ENCODE data around the gene HMGA1. TPM values are rescaled to one million over a fixed set of nuclear protein-coding genes. Genes with fewer than 3 reads are reported as not detected.

The HMGA1 gene
- total RNA-seq, 4 donors from 2014 or later, result 23.2 to 112 (median 63.2) TPM

DNA sequence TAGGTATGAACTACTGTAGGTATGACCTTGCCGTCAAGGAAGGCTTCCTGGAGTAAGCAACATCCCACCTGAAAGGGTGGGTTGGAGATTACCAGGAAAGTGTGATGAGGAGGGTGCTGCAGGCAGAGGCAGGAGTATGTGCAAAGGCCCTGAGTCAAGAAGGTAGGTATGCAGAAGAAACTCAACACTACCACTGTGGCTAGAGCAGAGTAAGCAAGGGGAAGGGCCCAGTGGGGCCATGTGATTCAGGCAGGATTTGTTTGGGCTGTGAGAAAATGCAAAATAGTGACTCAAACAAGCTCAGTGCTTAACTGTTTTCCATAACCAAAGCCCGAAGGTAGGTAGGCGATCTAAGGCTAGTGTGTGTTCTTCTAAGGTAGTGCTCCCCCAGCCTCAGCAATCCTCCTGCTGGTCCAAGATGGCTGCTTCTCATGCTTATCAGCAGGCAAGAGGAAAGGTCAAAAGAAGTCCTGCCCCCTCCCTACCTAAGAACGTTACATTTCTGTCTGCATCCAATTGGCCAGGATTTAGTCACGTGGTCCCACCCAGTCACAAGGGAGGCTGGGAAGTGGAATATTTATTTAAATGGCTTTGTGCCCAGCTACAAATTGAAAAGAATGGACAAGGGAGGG, 36.2 kb upstream of the HMGA1 start:
- in situ Hi-C loops (cut with MboI; ENCODE audit: low pct_ligation_motif_present in 1 of 4, low pct_unique_long_range_greater_than_20kb in 1 of 4, low sequenced_read_pairs in 3 of 4), result loop anchor here in 1 of 4 donors (25.0 kb wide), 1 partner anchor 212 kb away; no protein-coding TSS in a partner anchor
- DNase-seq, result no peak
- no peaks in the 10 kb centered on the region for H3K36me3 ChIP-seq
- peaks cover 0 to 9% (median 4%) of the 10 kb centered on the region in 4 donors for H3K4me1 ChIP-seq
- H3K4me3 ChIP-seq, result no peak overlapping the region
- WGBS, 2 donors (ENCODE audit: low coverage in 1 of 2), result 64 to 100% methylated on average over 1 to 5 of the region's 5 CpGs
- H3K9me3 ChIP-seq, result no peaks in the 10 kb centered on the region
- TF ChIP-seq EP300 (IDR thresholded peaks at IDR 0.05; ENCODE audit: low read depth), result no peak
- TF ChIP-seq, protein P1, sequence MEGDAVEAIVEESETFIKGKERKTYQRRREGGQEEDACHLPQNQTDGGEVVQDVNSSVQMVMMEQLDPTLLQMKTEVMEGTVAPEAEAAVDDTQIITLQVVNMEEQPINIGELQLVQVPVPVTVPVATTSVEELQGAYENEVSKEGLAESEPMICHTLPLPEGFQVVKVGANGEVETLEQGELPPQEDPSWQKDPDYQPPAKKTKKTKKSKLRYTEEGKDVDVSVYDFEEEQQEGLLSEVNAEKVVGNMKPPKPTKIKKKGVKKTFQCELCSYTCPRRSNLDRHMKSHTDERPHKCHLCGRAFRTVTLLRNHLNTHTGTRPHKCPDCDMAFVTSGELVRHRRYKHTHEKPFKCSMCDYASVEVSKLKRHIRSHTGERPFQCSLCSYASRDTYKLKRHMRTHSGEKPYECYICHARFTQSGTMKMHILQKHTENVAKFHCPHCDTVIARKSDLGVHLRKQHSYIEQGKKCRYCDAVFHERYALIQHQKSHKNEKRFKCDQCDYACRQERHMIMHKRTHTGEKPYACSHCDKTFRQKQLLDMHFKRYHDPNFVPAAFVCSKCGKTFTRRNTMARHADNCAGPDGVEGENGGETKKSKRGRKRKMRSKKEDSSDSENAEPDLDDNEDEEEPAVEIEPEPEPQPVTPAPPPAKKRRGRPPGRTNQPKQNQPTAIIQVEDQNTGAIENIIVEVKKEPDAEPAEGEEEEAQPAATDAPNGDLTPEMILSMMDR (IDR thresholded peaks at IDR 0.05), result no peak
- no peak for TF ChIP-seq POLR2AphosphoS5 (IDR thresholded peaks at IDR 0.05)
- TF ChIP-seq POLR2A (IDR thresholded peaks at IDR 0.05), result no peak
- H3K27ac ChIP-seq, result no peak overlapping the region
- intact Hi-C loops (cut with DNase I; ENCODE audit: low total_unique reads), result loop anchor here (5.0 kb wide), 1 partner anchor 407 kb away; no protein-coding TSS in a partner anchor
- H3K27me3 ChIP-seq, result no peaks in the 10 kb centered on the region

DNA sequence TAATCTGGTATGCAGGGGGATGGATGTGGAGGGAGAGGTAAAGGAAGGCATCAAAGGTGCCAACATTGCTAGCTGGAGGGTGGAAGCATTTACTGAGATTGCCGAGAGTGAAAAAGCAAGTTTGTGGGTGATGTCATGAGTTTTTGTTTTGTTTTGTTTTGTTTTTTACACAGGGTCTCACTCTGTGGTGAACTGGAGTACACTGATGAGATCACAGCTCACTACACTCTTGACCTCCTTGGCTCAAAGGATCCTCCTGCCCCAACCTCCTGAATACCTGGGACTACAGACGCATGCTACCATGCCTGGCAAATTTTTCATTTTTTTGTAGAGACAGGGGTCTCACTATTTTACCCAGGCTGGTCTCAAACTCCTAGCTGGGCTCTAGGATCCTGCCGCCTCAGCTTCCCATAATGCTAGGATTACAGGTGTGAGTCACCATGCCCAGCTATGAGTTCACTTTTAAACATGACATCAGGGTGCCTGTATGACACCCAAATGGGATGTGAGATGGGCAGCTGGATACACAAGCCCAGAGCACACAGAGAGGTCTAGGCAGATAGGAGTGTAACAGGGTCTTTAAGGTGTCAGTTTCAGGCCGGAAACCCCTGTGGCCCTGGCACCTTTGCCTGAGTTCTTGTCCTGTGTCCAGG, 35.1 kb upstream of the HMGA1 start:
- in situ Hi-C loops (cut with MboI; ENCODE audit: low pct_ligation_motif_present in 1 of 4, low pct_unique_long_range_greater_than_20kb in 1 of 4, low sequenced_read_pairs in 3 of 4) (loop anchor here in 1 of 4 donors (25.0 kb wide), 1 partner anchor 211 kb away; no protein-coding TSS in a partner anchor), intact Hi-C loops (cut with DNase I; ENCODE audit: low total_unique reads) (loop anchor here (5.0 kb wide), 1 partner anchor 406 kb away; no protein-coding TSS in a partner anchor)
- H3K27me3 ChIP-seq, result no peaks in the 10 kb centered on the region
- H3K4me3 ChIP-seq, result no peak overlapping the region
- H3K9me3 ChIP-seq, result no peaks in the 10 kb centered on the region
- no peak for DNase-seq
- peaks cover 0 to 3% (median 1%) of the 10 kb centered on the region in 4 donors for H3K4me1 ChIP-seq
- H3K27ac ChIP-seq, result no peak overlapping the region
- 89 to 92% methylated on average over 3 to 4 of the region's 4 CpGs for WGBS, 2 donors (ENCODE audit: low coverage in 1 of 2)
- H3K36me3 ChIP-seq, result no peaks in the 10 kb centered on the region
- TF ChIP-seq EP300 (IDR thresholded peaks at IDR 0.05; ENCODE audit: low read depth), result no peak

DNA sequence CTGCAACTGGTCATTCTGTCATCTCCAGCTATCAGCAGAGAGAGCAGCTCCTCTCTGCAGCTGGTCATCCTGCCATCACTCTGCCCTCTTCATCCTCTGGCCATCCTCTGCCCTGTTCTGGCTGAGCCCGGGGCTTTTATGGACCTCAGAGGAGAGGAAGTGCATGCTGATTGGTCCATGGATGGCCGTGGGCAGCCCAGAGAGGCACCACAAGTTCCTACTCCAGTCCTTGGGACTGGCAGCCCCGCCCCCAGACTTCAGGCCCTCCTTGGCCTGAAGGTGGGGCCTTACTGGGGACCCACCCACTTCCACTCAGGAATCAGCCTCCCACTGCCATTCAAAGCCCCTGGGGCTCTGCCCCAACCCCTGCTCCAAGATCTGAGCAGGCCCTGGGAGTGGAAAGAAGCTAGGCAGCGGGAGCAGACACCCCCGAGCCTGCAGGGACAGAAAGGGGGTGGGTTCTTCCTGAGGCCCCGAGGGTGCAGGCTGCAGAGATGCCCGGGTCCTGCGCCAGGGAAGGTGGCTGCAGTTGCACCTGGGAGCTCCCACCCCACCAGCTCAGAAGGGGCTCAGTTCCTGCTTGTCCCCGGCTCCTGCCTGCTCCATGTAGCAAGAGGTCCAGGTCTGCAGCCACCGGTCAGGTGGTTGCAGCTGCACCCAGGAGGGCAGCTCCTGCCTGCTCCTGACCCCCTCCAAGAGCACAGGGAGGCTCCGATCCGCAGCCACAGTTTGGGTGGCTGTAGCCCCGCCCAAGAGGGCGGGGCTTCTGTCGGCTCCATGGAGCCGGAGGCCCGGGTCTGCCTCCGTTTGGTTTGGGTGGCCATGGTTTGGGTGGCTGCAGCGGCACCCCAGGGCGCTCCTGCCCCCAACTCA, 34.1 kb upstream of the HMGA1 start:
- no peaks in the 10 kb centered on the region for H3K4me1 ChIP-seq
- no peaks in the 10 kb centered on the region for H3K27me3 ChIP-seq
- in situ Hi-C loops (cut with MboI; ENCODE audit: low pct_ligation_motif_present in 1 of 4, low pct_unique_long_range_greater_than_20kb in 1 of 4, low sequenced_read_pairs in 3 of 4) (loop anchor here in 1 of 4 donors (25.0 kb wide), 1 partner anchor 210 kb away; no protein-coding TSS in a partner anchor), intact Hi-C loops (cut with DNase I; ENCODE audit: low total_unique reads) (loop anchor here (5.0 kb wide), 1 partner anchor 405 kb away; no protein-coding TSS in a partner anchor)
- H3K4me3 ChIP-seq, result no peak overlapping the region
- no peaks in the 10 kb centered on the region for H3K9me3 ChIP-seq
- WGBS, 2 donors (ENCODE audit: low coverage in 1 of 2), result 77% methylated on average over 15 of the region's 20 CpGs; no CpG with 5 or more reads in 1 of the 2 donors
- H3K27ac ChIP-seq, result no peak overlapping the region
- H3K36me3 ChIP-seq, result no peaks in the 10 kb centered on the region
- DNase-seq, result no peak
- TF ChIP-seq EP300 (IDR thresholded peaks at IDR 0.05; ENCODE audit: low read depth) (no peak), POLR2A (IDR thresholded peaks at IDR 0.05) (no peak), POLR2AphosphoS5 (IDR thresholded peaks at IDR 0.05) (no peak)
- TF ChIP-seq, protein P1 (IDR thresholded peaks at IDR 0.05), result no peak

DNA sequence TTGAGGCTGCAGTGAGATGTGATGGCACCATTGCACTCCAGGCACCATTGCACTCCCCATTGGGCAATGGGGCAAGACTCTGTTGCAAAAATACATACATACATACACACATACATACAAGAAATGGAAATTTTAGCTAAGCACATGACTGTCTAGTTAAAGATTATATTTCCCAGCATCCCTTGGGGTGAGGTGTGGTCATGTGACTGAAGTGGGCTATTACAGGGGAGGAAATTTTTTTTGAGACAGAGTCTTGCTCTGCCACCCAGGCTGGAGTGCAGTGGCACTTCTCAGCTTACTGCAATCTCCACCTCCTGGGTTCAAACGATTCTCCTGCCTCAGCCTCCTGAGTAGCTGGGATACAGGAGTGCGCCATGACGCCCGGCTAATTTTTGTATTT, 32.0 kb upstream of the HMGA1 start:
- in situ Hi-C loops (cut with MboI; ENCODE audit: low pct_ligation_motif_present in 1 of 4, low pct_unique_long_range_greater_than_20kb in 1 of 4, low sequenced_read_pairs in 3 of 4) (loop anchor here in 1 of 4 donors (25.0 kb wide), 1 partner anchor 208 kb away; no protein-coding TSS in a partner anchor), intact Hi-C loops (cut with DNase I; ENCODE audit: low total_unique reads) (loop anchor here (5.0 kb wide), 1 partner anchor 403 kb away; no protein-coding TSS in a partner anchor)
- no peak overlapping the region for H3K27ac ChIP-seq
- no peaks in the 10 kb centered on the region for H3K9me3 ChIP-seq
- H3K4me3 ChIP-seq, result no peak overlapping the region
- no peak for DNase-seq
- no peaks in the 10 kb centered on the region for H3K27me3 ChIP-seq
- no peaks in the 10 kb centered on the region for H3K36me3 ChIP-seq
- TF ChIP-seq EP300 (IDR thresholded peaks at IDR 0.05; ENCODE audit: low read depth) (no peak), POLR2AphosphoS5 (IDR thresholded peaks at IDR 0.05) (no peak), POLR2A (IDR thresholded peaks at IDR 0.05) (no peak)
- TF ChIP-seq, protein P1 (IDR thresholded peaks at IDR 0.05), result no peak
- WGBS, 2 donors (ENCODE audit: low coverage in 1 of 2), result 95 to 100% methylated on average over 1 to 4 of the region's 4 CpGs
- no peaks in the 10 kb centered on the region for H3K4me1 ChIP-seq
